IPS DF 4.7 (cell line): ENCODE data around the gene SLC66A2.
"Not testable (repeated sequence)": the region's sequence is repeated elsewhere in the genome, so short reads cannot be mapped to it uniquely, and the experiment has no call there.

Experiments
- DNase-seq: peaks from one replicate; pipeline ENCODE4 v3.0.0-alpha.2; 2013; ENCODE audit warnings: low spot score; ENCODE audit errors: extremely low read depth

The SLC66A2 gene

GRCh38 chr18:79971211-79971952 lies 19.9 kb upstream of the SLC66A2 start:
- DNase-seq: no peak

- no peak for DNase-seq
Measured at GRCh38 chr18:79970419-79971133, 19.1 kb upstream of the SLC66A2 start.

- no peak for DNase-seq
Measured at GRCh38 chr18:79965119-79965902, 13.9 kb upstream of the SLC66A2 start.

GRCh38 chr18:79964330-79965118 lies 13.1 kb upstream of the SLC66A2 start, which contains the start of gene HSBP1L1:
Gene HSBP1L1, plus strand, starts transcription at chr18:79964643. Its CDS starts 93 bp downstream, at chr18:79964736.
- DNase-seq: no peak

- DNase-seq: no peak
Measured at GRCh38 chr18:79963658-79964329, 12.3 kb upstream of the SLC66A2 start.

- DNase-seq: no peak
Measured at GRCh38 chr18:79962835-79963657, 11.6 kb upstream of the SLC66A2 start.

GRCh38 chr18:79962311-79962710 lies 10.9 kb upstream of the SLC66A2 start:
- DNase-seq: no peak

GRCh38 chr18:79961527-79962291 lies 10.3 kb upstream of the SLC66A2 start:
- DNase-seq: no peak

GRCh38 chr18:79960921-79961526 lies 9.6 kb upstream of the SLC66A2 start:
- no peak for DNase-seq

GRCh38 chr18:79960161-79960801 lies 8.8 kb upstream of the SLC66A2 start:
- not testable (repeated sequence) for DNase-seq

- DNase-seq: no peak
Measured at GRCh38 chr18:79958981-79959380, 7.5 kb upstream of the SLC66A2 start.

GRCh38 chr18:79956276-79956675 lies 4.8 kb upstream of the SLC66A2 start:
- DNase-seq: no peak

GRCh38 chr18:79955302-79956075 lies 4.0 kb upstream of the SLC66A2 start:
- no peak for DNase-seq

- no peak for DNase-seq
Measured at GRCh38 chr18:79954791-79955190, 3.3 kb upstream of the SLC66A2 start.

GRCh38 chr18:79953971-79954651 lies 2.7 kb upstream of the SLC66A2 start:
- DNase-seq: no peak

- DNase-seq: no peak
Measured at GRCh38 chr18:79952996-79953559, 1.6 kb upstream of the SLC66A2 start.
